ENCODE measurements around the gene AAK1.
"Not testable (repeated sequence)": the region's sequence is repeated elsewhere in the genome, so short reads cannot be mapped to it uniquely, and the experiment has no call there.

The AAK1 gene

GRCh38 chr2:69559442-69560146 lies 83.9 kb downstream of the AAK1 start:
- no peak overlapping the region for H3K4me3 ChIP-seq (ENCODE audit: low read depth, low read length)
- peak; percentile 85 for DNase-seq (ENCODE audit: low read depth)
- peak; percentile 79 for TF ChIP-seq CTCF (conservative IDR thresholded peaks at IDR 0.05; ENCODE audit: low read depth, low read length)

GRCh38 chr2:69556008-69556407 lies 87.5 kb downstream of the AAK1 start:
- H3K4me3 ChIP-seq (ENCODE audit: low read depth, low read length) = no peak overlapping the region
- TF ChIP-seq CTCF (conservative IDR thresholded peaks at IDR 0.05; ENCODE audit: low read depth, low read length) = no peak
- DNase-seq (ENCODE audit: low read depth) = no peak

GRCh38 chr2:69554981-69555380 lies 88.6 kb downstream of the AAK1 start:
- H3K4me3 ChIP-seq (ENCODE audit: low read depth, low read length) = no peak overlapping the region
- DNase-seq (ENCODE audit: low read depth) = peak; percentile 29
- no peak for TF ChIP-seq CTCF (conservative IDR thresholded peaks at IDR 0.05; ENCODE audit: low read depth, low read length)

GRCh38 chr2:69554568-69554967 lies 89.0 kb downstream of the AAK1 start:
- DNase-seq (ENCODE audit: low read depth) = no peak
- no peak overlapping the region for H3K4me3 ChIP-seq (ENCODE audit: low read depth, low read length)
- TF ChIP-seq CTCF (conservative IDR thresholded peaks at IDR 0.05; ENCODE audit: low read depth, low read length) = no peak

GRCh38 chr2:69553991-69554390 lies 89.5 kb downstream of the AAK1 start:
- DNase-seq (ENCODE audit: low read depth) = no peak
- TF ChIP-seq CTCF (conservative IDR thresholded peaks at IDR 0.05; ENCODE audit: low read depth, low read length) = no peak
- no peak overlapping the region for H3K4me3 ChIP-seq (ENCODE audit: low read depth, low read length)

- not testable (repeated sequence) for H3K4me3 ChIP-seq (ENCODE audit: low read depth, low read length); DNase-seq (ENCODE audit: low read depth)
Measured at GRCh38 chr2:69550511-69550910, 93.0 kb downstream of the AAK1 start.

GRCh38 chr2:69549421-69549820 lies 94.1 kb downstream of the AAK1 start:
- TF ChIP-seq CTCF (conservative IDR thresholded peaks at IDR 0.05; ENCODE audit: low read depth, low read length) = no peak
- peak; percentile 64 for DNase-seq (ENCODE audit: low read depth)
- no peak overlapping the region for H3K4me3 ChIP-seq (ENCODE audit: low read depth, low read length)

Measured in choroid plexus epithelial cell (primary cell).